HG03575 (cell line): ENCODE measurements around the gene MLXIP.

Source experiments
- ATAC-seq: cut with Tn5 transposase; IDR thresholded peaks from one replicate; pipeline ENCODE4 v1.9.1; 2021; ENCODE audit not compliant: unreplicated experiment, insufficient number of reproducible peaks, low FRiP score; ENCODE audit errors: extremely low read depth

The MLXIP gene

GRCh38 chr12:122138181-122138580, 59.6 kb downstream of the MLXIP start:
- no peak for ATAC-seq

- ATAC-seq: no peak
These were observed 60.1 kb downstream of the MLXIP start for GRCh38 chr12:122138616-122139015.

GRCh38 chr12:122139266-122139665, 60.7 kb downstream of the MLXIP start:
- ATAC-seq: no peak

- ATAC-seq: no peak
These were observed 61.4 kb downstream of the MLXIP start for GRCh38 chr12:122139941-122140340.

- ATAC-seq: no peak
These were observed 62.1 kb downstream of the MLXIP start for GRCh38 chr12:122140467-122141257.

GRCh38 chr12:122141911-122142725, 63.6 kb downstream of the MLXIP start:
- ATAC-seq: no peak

- ATAC-seq: no peak
These were observed 64.3 kb downstream of the MLXIP start for GRCh38 chr12:122142857-122143256.

- ATAC-seq: no peak
These were observed 66.3 kb downstream of the MLXIP start for GRCh38 chr12:122144885-122145284.

- ATAC-seq: no peak
These were observed 67.2 kb downstream of the MLXIP start for GRCh38 chr12:122145505-122146330.

- no peak for ATAC-seq
These were observed 69.1 kb downstream of the MLXIP start for GRCh38 chr12:122147514-122148290.

- ATAC-seq: no peak
These were observed 70.1 kb downstream of the MLXIP start for GRCh38 chr12:122148657-122149056.

GRCh38 chr12:122150127-122150681, 71.6 kb downstream of the MLXIP start:
- ATAC-seq: no peak

GRCh38 chr12:122152754-122153153, 74.2 kb downstream of the MLXIP start:
- ATAC-seq: no peak

GRCh38 chr12:122155705-122156104, 77.1 kb downstream of the MLXIP start:
- ATAC-seq: no peak

GRCh38 chr12:122158700-122159285, 80.2 kb downstream of the MLXIP start:
- ATAC-seq: no peak

- ATAC-seq: no peak
These were observed 81.3 kb downstream of the MLXIP start for GRCh38 chr12:122159882-122160281.

- no peak for ATAC-seq
These were observed 82.2 kb downstream of the MLXIP start for GRCh38 chr12:122160761-122161160.

GRCh38 chr12:122161682-122162081, 83.1 kb downstream of the MLXIP start:
- ATAC-seq: no peak
